ENCODE data around the gene PLVAP.

GRCh38 chr19:17321655-17322489, 55.3 kb downstream of the PLVAP start:
- TF ChIP-seq CTCF (IDR thresholded peaks at IDR 0.05) (no peak), POLR2A (IDR thresholded peaks at IDR 0.05) (no peak)
